GM18517 (cell line): ENCODE results near the gene ABLIM1.

Source experiments
- ATAC-seq: cut with Tn5 transposase; IDR thresholded peaks from one replicate; pipeline ENCODE4 v1.9.1; 2021; ENCODE audit warnings: mild to moderate bottlenecking, moderate library complexity; ENCODE audit not compliant: unreplicated experiment

ABLIM1 gene

GRCh38 chr10:114624951-114625780, 32.9 kb downstream of the ABLIM1 start:
- ATAC-seq = no peak

- no peak for ATAC-seq
Measured at GRCh38 chr10:114624422-114624821, 33.7 kb downstream of the ABLIM1 start.

- ATAC-seq = no peak
Measured at GRCh38 chr10:114623661-114624294, 34.3 kb downstream of the ABLIM1 start.

- ATAC-seq = no peak
Measured at GRCh38 chr10:114623155-114623554, 34.9 kb downstream of the ABLIM1 start.

GRCh38 chr10:114618722-114619121, 39.4 kb downstream of the ABLIM1 start:
- no peak for ATAC-seq

- ATAC-seq = no peak
Measured at GRCh38 chr10:114616516-114616915, 41.6 kb downstream of the ABLIM1 start.

GRCh38 chr10:114616103-114616502, 42.0 kb downstream of the ABLIM1 start:
- ATAC-seq = no peak

- ATAC-seq = peak; percentile 98
Measured at GRCh38 chr10:114615600-114616007, 42.5 kb downstream of the ABLIM1 start.

GRCh38 chr10:114613237-114613979, 44.7 kb downstream of the ABLIM1 start:
- no peak for ATAC-seq

GRCh38 chr10:114611617-114612016, 46.5 kb downstream of the ABLIM1 start:
- no peak for ATAC-seq

GRCh38 chr10:114609518-114610426, 48.3 kb downstream of the ABLIM1 start:
- ATAC-seq = no peak

GRCh38 chr10:114607358-114607998, 50.6 kb downstream of the ABLIM1 start:
- ATAC-seq = no peak

- ATAC-seq = no peak
Measured at GRCh38 chr10:114605155-114605797, 52.8 kb downstream of the ABLIM1 start.

- no peak for ATAC-seq
Measured at GRCh38 chr10:114604357-114605130, 53.5 kb downstream of the ABLIM1 start.

- no peak for ATAC-seq
Measured at GRCh38 chr10:114603948-114604347, 54.1 kb downstream of the ABLIM1 start.

GRCh38 chr10:114603303-114603702, 54.8 kb downstream of the ABLIM1 start:
- ATAC-seq = no peak

- no peak for ATAC-seq
Measured at GRCh38 chr10:114600057-114600456, 58.0 kb downstream of the ABLIM1 start.

GRCh38 chr10:114596793-114597192, 61.3 kb downstream of the ABLIM1 start:
- no peak for ATAC-seq
